CD4-positive, CD25-positive, alpha-beta regulatory T cell (primary cell): ENCODE data around the gene STYXL2. TPM values are rescaled to one million over a fixed set of nuclear protein-coding genes. Genes with fewer than 3 reads are reported as not detected.
A peak's percentile ranks its signal among the peaks of the same experiment; 100 is the strongest.

Source experiments
- ATAC-seq, 2 donors: fragments of 150-1000 bp; cut with Tn5 transposase; one replicate each; pipeline ENCODE4 v1.10.0; 2021; ENCODE audit warnings: low read depth in 2 of 2, moderate number of reproducible peaks in 2 of 2, moderate library complexity in 1 of 2
- DNase-seq, 3 donors: peaks; one replicate each; pipeline versions ENCODE4 v3.0.0 to v3.0.0-alpha.2; 2012 to 2022; ENCODE audit warnings: mixed read lengths in 1 of 3
- H3K27ac ChIP-seq: one replicate; pipeline ENCODE4 v1.7.0; 2013; ENCODE audit warnings: mild to moderate bottlenecking, low read length; ENCODE audit not compliant: insufficient read depth, poor library complexity, severe bottlenecking
- H3K27me3 ChIP-seq: one replicate; pipeline ENCODE4 v1.7.0; 2013; ENCODE audit warnings: low read length; ENCODE audit not compliant: control insufficient read depth, insufficient read depth
- H3K36me3 ChIP-seq: one replicate; pipeline ENCODE4 v1.7.0; 2013; ENCODE audit warnings: mild to moderate bottlenecking, low read length, moderate library complexity; ENCODE audit not compliant: control insufficient read depth, insufficient read depth
- H3K4me1 ChIP-seq: 2 replicates; pipeline ENCODE4 v1.7.0; 2013; ENCODE audit warnings: mild to moderate bottlenecking, low read length; ENCODE audit not compliant: insufficient read depth, control insufficient read depth, poor library complexity, severe bottlenecking
- H3K4me3 ChIP-seq: one replicate; pipeline ENCODE4 v1.7.0; 2013; ENCODE audit warnings: low read depth, mild to moderate bottlenecking, low read length, moderate library complexity
- H3K9me3 ChIP-seq, 2 experiments: 1 replicate in 1 of 2; 2 replicates in 1 of 2; pipeline ENCODE4 v1.7.0; 2013; ENCODE audit warnings: low read length in 2 of 2, mild to moderate bottlenecking in 1 of 2, moderate library complexity in 1 of 2; ENCODE audit not compliant: control insufficient read depth in 2 of 2
- H3K27ac Mint-ChIP-seq, 3 donors: one replicate each; pipeline ENCODE4 v1.8.0; 2020 to 2022; ENCODE audit warnings: mild to moderate bottlenecking in 3 of 3, mixed read lengths in 3 of 3, moderate library complexity in 2 of 3
- H3K27me3 Mint-ChIP-seq: one replicate; pipeline ENCODE4 v1.8.0; 2022; ENCODE audit warnings: mild to moderate bottlenecking, mixed read lengths
- H3K36me3 Mint-ChIP-seq: one replicate; pipeline ENCODE4 v1.8.0; 2020; ENCODE audit warnings: mixed read lengths
- H3K4me1 Mint-ChIP-seq, 4 donors: one replicate each; pipeline ENCODE4 v1.8.0; 2020 to 2022; ENCODE audit warnings: mixed read lengths in 4 of 4, mild to moderate bottlenecking in 1 of 4
- H3K4me3 Mint-ChIP-seq, 4 donors: one replicate each; pipeline ENCODE4 v1.8.0; 2020 to 2022; ENCODE audit warnings: mild to moderate bottlenecking in 4 of 4, mixed read lengths in 4 of 4, moderate library complexity in 3 of 4
- H3K9me3 Mint-ChIP-seq, 7 donors: one replicate each; pipeline ENCODE4 v1.8.0; 2020 to 2022; ENCODE audit warnings: mixed read lengths in 7 of 7, mild to moderate bottlenecking in 3 of 7, moderate library complexity in 2 of 7
- polyA plus RNA-seq, 4 donors: library from polyadenylated mRNA; unstranded; fragments of 300-500 nt; fragmentation: Illumina TruSeq; gene quantifications; one replicate each; pipeline ENCODE4 v1.2.3, GENCODE V29; 2021
- total RNA-seq: library from RNA; stranded (reverse); gene quantifications from one replicate; pipeline ENCODE4 v1.2.3, GENCODE V29; 2022

STYXL2 gene
- total and polyA plus RNA-seq, 5 donors from 2014 or later, result not detected

DNA sequence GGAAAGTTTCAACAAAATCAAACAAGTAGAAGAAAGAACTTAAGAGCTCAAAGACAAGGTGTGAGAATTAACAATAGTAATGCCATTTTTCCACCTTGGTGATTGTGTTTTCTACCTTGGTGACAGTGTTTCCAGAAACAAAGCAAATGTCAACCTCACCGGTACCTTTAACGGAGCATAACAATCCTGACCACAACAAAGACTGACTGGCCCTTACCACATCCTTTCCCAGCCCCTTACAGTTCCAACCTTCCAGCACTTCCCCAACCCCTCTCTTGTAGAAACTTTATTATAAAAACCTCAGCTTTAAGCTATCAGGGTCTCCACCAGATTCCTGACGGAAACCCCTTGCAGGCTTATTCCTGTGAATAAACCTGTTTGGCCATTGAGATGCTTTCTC is 16.7 kb downstream of the STYXL2 start:
- ATAC-seq, result peak; percentile 37 to 60

DNA sequence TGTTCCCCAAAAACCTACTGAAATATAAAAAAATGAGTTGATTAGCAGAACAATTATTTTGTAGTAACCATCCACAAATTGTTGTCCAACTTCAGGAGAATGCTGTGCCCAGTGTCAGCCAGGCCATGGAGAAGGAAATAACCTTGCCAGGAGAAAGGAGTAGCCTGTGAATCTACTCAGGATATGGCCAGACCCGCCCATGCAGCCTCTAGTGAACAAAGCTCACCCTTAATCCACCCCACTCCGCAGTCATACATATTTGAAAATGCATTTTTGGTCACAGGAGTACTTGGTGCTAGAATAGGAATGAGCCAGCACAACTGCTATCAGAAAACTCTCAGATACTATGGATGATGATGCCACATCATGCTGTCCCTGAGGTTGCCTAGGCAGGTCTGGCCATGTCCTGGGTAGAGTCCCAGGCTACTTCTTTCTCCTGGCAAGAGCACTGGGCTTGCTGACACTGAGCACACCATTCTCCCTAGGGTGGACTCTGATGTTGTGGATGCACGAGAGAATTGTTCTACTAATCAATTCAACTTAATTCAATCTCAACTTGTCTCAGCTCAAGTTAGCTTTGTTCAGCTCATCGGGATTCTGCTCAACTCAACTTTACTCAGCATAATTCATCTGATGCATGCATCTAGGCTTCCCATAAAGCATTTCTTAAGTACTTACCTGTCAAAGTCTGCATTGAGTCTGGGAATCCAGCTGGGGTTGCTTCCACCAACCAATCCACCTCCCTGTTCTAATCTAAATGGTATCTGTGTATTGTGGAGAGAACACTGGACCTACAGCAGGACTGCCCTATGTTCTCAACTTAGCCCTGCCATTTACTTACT is 18.2 kb downstream of the STYXL2 start:
- no peak for DNase-seq
- no peaks in the 10 kb centered on the region for H3K4me1 ChIP-seq
- peaks cover 6% of the 10 kb centered on the region for H3K36me3 Mint-ChIP-seq

More for the DNA sequence above, 16.7 kb downstream of the STYXL2 start:
- Histone ChIP-seq H3K9me3 (peaks cover 0 to 10% of the 10 kb centered on the region in 2 experiments), H3K4me3 (no peak overlapping the region), H3K27me3 (peaks cover 10% of the 10 kb centered on the region), H3K27ac (no peak overlapping the region), H3K36me3 (no peaks in the 10 kb centered on the region), H3K4me1 (no peaks in the 10 kb centered on the region)
- Mint-ChIP-seq H3K36me3 (peaks cover 6% of the 10 kb centered on the region), H3K27ac (peak overlapping the region in 2 of 3 donors; percentile 45 to 53), H3K27me3 (peaks cover 41% of the 10 kb centered on the region), H3K9me3 (peaks cover 0 to 21% (median 7%) of the 10 kb centered on the region in 7 donors), H3K4me1 (peaks cover 5 to 37% (median 28%) of the 10 kb centered on the region in 4 donors), H3K4me3 (peak overlapping the region in 2 of 4 donors; percentile 3 to 71)
- DNase-seq, result peak in 2 of 3 donors; percentile 34 to 74

DNA sequence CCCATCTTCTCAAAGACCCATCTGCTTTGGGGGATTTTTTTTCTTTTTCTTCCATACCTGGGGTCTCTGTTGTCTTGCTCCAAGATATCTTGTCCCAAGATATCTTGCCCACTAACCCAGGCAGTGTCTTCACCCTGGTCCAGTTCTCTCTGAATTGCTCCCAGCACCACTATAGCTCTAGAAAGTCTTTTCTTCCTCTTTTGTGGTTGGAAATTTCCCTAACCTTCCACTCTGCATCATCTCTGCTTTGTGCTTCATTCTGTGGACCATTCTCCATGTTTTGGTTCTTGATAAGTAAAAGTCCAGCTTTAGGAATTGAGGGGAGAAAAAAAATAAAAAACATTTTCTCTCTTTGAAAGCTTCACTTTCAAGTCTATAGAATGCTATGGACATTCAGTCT is 20.9 kb downstream of the STYXL2 start:
- Histone ChIP-seq H3K27me3 (peaks cover 10% of the 10 kb centered on the region), H3K36me3 (no peaks in the 10 kb centered on the region), H3K27ac (no peak overlapping the region), H3K4me3 (no peak overlapping the region), H3K9me3 (peaks cover 0 to 10% of the 10 kb centered on the region in 2 experiments), H3K4me1 (no peaks in the 10 kb centered on the region)
- H3K27ac Mint-ChIP-seq, result no peak overlapping the region
- peaks cover 46% of the 10 kb centered on the region for H3K27me3 Mint-ChIP-seq
- peaks cover 6% of the 10 kb centered on the region for H3K36me3 Mint-ChIP-seq
- ATAC-seq (no peak), DNase-seq (no peak)
- H3K9me3 Mint-ChIP-seq, result peaks cover 0 to 17% (median 4%) of the 10 kb centered on the region in 7 donors
- H3K4me3 Mint-ChIP-seq, result no peak overlapping the region
- H3K4me1 Mint-ChIP-seq, result peaks cover 5 to 27% (median 13%) of the 10 kb centered on the region in 4 donors

More for the DNA sequence above, 18.2 kb downstream of the STYXL2 start:
- H3K27me3 ChIP-seq, result peaks cover 10% of the 10 kb centered on the region
- H3K27me3 Mint-ChIP-seq, result peaks cover 41% of the 10 kb centered on the region
- peaks cover 0 to 10% of the 10 kb centered on the region in 2 experiments for H3K9me3 ChIP-seq
- peaks cover 0 to 21% (median 7%) of the 10 kb centered on the region in 7 donors for H3K9me3 Mint-ChIP-seq
- H3K4me3 Mint-ChIP-seq, result no peak overlapping the region
- no peak overlapping the region for H3K4me3 ChIP-seq
- H3K27ac ChIP-seq, result no peak overlapping the region
- ATAC-seq, result no peak
- peaks cover 5 to 33% (median 26%) of the 10 kb centered on the region in 4 donors for H3K4me1 Mint-ChIP-seq
- H3K36me3 ChIP-seq, result no peaks in the 10 kb centered on the region
- no peak overlapping the region for H3K27ac Mint-ChIP-seq

DNA sequence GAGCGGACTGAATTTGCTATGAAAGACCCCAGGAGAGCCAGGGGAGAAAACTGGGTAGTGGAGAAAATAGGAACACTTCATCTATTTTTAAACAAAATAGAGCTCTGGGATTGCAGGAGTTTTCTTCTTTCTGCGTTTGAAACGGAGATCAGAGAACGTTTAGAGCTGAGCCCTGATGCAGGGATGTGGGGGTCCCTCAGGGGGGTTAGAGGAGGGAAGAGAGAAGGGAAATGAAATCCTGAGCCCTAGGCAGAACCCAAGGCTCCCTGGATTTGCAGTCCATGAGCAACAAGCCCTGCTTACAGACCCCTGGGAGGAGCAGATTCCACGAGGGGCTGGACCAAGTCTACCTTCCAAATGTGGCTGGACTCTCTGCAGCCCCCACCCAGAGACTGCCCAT is 21.8 kb downstream of the STYXL2 start:
- Mint-ChIP-seq H3K4me1 (peaks cover 3 to 18% (median 6%) of the 10 kb centered on the region in 4 donors), H3K4me3 (no peak overlapping the region)
- no peak for DNase-seq

DNA sequence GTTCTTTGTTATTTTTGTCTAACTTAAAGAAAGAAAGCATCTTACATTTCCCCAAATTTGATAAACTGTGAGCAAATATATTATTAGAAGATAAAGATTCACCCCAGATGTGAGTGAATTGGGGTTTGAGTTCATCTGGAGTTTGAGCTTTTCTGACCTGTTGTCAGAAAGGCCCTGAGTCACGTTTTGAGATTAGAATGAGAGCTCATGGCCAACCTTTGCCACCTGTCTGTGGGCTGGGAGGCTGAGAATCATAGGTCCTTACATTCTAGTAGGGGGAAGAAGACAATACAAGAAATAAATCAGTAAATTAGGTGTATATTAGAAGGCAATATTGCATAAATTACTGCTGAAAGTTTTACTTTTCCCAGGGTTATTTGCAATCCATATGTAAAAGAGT is 22.3 kb downstream of the STYXL2 start:
- Histone ChIP-seq H3K4me3 (no peak overlapping the region), H3K27me3 (peaks cover 10% of the 10 kb centered on the region), H3K36me3 (no peaks in the 10 kb centered on the region), H3K4me1 (peaks cover under 1% of the 10 kb centered on the region), H3K27ac (no peak overlapping the region), H3K9me3 (peaks cover 0 to under 1% of the 10 kb centered on the region in 2 experiments)
- Mint-ChIP-seq H3K27me3 (peaks cover 46% of the 10 kb centered on the region), H3K9me3 (peaks cover 0 to 3% (median 0%) of the 10 kb centered on the region in 7 donors), H3K4me1 (peaks cover 0 to 16% (median 2%) of the 10 kb centered on the region in 4 donors), H3K27ac (no peak overlapping the region), H3K4me3 (no peak overlapping the region), H3K36me3 (no peaks in the 10 kb centered on the region)
- DNase-seq (no peak), ATAC-seq (no peak)

More for the DNA sequence above, 21.8 kb downstream of the STYXL2 start:
- peaks cover 0 to 5% of the 10 kb centered on the region in 2 experiments for H3K9me3 ChIP-seq
- Mint-ChIP-seq H3K36me3 (no peaks in the 10 kb centered on the region), H3K27me3 (peaks cover 44% of the 10 kb centered on the region), H3K27ac (no peak overlapping the region), H3K9me3 (peaks cover 0 to 8% (median 0%) of the 10 kb centered on the region in 7 donors)
- no peak overlapping the region for H3K27ac ChIP-seq
- peaks cover 10% of the 10 kb centered on the region for H3K27me3 ChIP-seq
- no peak overlapping the region for H3K4me3 ChIP-seq
- ATAC-seq, result no peak
- H3K36me3 ChIP-seq, result no peaks in the 10 kb centered on the region
- no peaks in the 10 kb centered on the region for H3K4me1 ChIP-seq

DNA sequence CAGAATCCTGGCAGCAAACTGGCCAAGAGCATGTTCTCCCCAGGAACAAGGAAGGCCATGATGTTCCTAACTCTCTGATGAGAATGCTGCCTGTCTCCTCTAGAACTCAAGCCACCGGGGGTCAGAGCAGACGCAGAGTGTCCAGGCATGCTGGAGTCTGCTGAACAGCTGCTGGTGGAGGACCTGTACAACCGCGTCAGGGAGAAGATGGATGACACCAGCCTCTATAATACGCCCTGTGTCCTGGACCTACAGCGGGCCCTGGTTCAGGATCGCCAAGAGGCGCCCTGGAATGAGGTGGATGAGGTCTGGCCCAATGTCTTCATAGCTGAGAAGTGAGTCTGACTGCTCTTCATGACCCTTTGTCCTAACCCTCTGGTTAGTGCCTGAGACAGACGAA is 23.4 kb downstream of the STYXL2 start:
- peaks cover 9% of the 10 kb centered on the region for H3K27me3 ChIP-seq
- no peaks in the 10 kb centered on the region for H3K9me3 ChIP-seq
- H3K4me3 ChIP-seq, result no peak overlapping the region
- DNase-seq (no peak), ATAC-seq (no peak)
- no peaks in the 10 kb centered on the region for H3K36me3 ChIP-seq
- H3K27me3 Mint-ChIP-seq, result peaks cover 49% of the 10 kb centered on the region
- H3K4me1 ChIP-seq, result peaks cover 7% of the 10 kb centered on the region
- H3K27ac ChIP-seq, result no peak overlapping the region
- no peak overlapping the region for H3K27ac Mint-ChIP-seq
- H3K4me1 Mint-ChIP-seq, result peaks cover 0 to 18% (median 5%) of the 10 kb centered on the region in 4 donors
- H3K9me3 Mint-ChIP-seq, result no peaks in the 10 kb centered on the region
- H3K36me3 Mint-ChIP-seq, result no peaks in the 10 kb centered on the region
- H3K4me3 Mint-ChIP-seq, result no peak overlapping the region

- peaks cover 9% of the 10 kb centered on the region for H3K27me3 ChIP-seq
- Mint-ChIP-seq H3K9me3 (no peaks in the 10 kb centered on the region), H3K27me3 (peaks cover 47% of the 10 kb centered on the region), H3K27ac (no peak overlapping the region), H3K4me1 (peaks cover 0 to 18% (median 5%) of the 10 kb centered on the region in 4 donors), H3K4me3 (no peak overlapping the region), H3K36me3 (no peaks in the 10 kb centered on the region)
- ATAC-seq (no peak), DNase-seq (no peak)
- H3K9me3 ChIP-seq, result no peaks in the 10 kb centered on the region
- H3K4me3 ChIP-seq, result no peak overlapping the region
- H3K36me3 ChIP-seq, result no peaks in the 10 kb centered on the region
- no peak overlapping the region for H3K27ac ChIP-seq
- H3K4me1 ChIP-seq, result peaks cover 7% of the 10 kb centered on the region
Observed at GRCh38 chr1:167118188-167118587, 24.3 kb downstream of the STYXL2 start.
